ENCODE results near the gene TAOK3.
"Not testable (repeated sequence)": the region's sequence is repeated elsewhere in the genome, so short reads cannot be mapped to it uniquely, and the experiment has no call there.

The TAOK3 gene

GRCh38 chr12:118334939-118335567 lies 37.7 kb downstream of the TAOK3 start:
- DNase-seq: no peak

GRCh38 chr12:118334241-118334640 lies 38.5 kb downstream of the TAOK3 start:
- DNase-seq: no peak

GRCh38 chr12:118332511-118332910 lies 40.2 kb downstream of the TAOK3 start:
- DNase-seq: no peak

- DNase-seq: no peak
Measured at GRCh38 chr12:118330421-118331018, 42.2 kb downstream of the TAOK3 start.

- no peak for DNase-seq
Measured at GRCh38 chr12:118328486-118329330, 44.0 kb downstream of the TAOK3 start.

GRCh38 chr12:118327391-118327790 lies 45.3 kb downstream of the TAOK3 start:
- no peak for DNase-seq

- DNase-seq: no peak
Measured at GRCh38 chr12:118326991-118327390, 45.7 kb downstream of the TAOK3 start.

- no peak for DNase-seq
Measured at GRCh38 chr12:118325081-118325480, 47.6 kb downstream of the TAOK3 start.

- no peak for DNase-seq
Measured at GRCh38 chr12:118319627-118320026, 53.1 kb downstream of the TAOK3 start.

- DNase-seq: no peak
Measured at GRCh38 chr12:118318744-118319143, 54.0 kb downstream of the TAOK3 start.

GRCh38 chr12:118317729-118318128 lies 55.0 kb downstream of the TAOK3 start:
- DNase-seq: no peak

- DNase-seq: no peak
Measured at GRCh38 chr12:118315821-118316220, 56.9 kb downstream of the TAOK3 start.

- no peak for DNase-seq
Measured at GRCh38 chr12:118312578-118312977, 60.1 kb downstream of the TAOK3 start.

- no peak for DNase-seq
Measured at GRCh38 chr12:118311666-118312065, 61.0 kb downstream of the TAOK3 start.

- DNase-seq: no peak
Measured at GRCh38 chr12:118310320-118310719, 62.4 kb downstream of the TAOK3 start.

- not testable (repeated sequence) for DNase-seq
Measured at GRCh38 chr12:118308006-118308405, 64.7 kb downstream of the TAOK3 start.

GRCh38 chr12:118307069-118307954 lies 65.4 kb downstream of the TAOK3 start:
- DNase-seq: no peak

GRCh38 chr12:118304093-118304492 lies 68.6 kb downstream of the TAOK3 start:
- DNase-seq: no peak

- no peak for DNase-seq
Measured at GRCh38 chr12:118302053-118302452, 70.7 kb downstream of the TAOK3 start.

- DNase-seq: no peak
Measured at GRCh38 chr12:118299791-118300460, 72.8 kb downstream of the TAOK3 start.

GRCh38 chr12:118297284-118297683 lies 75.4 kb downstream of the TAOK3 start:
- DNase-seq: no peak

- no peak for DNase-seq
Measured at GRCh38 chr12:118292836-118293235, 79.9 kb downstream of the TAOK3 start.
